ENCODE results near the gene BTLA.
"Not testable (repeated sequence)": the region's sequence is repeated elsewhere in the genome, so short reads cannot be mapped to it uniquely, and the experiment has no call there.

Gene BTLA, protein sequence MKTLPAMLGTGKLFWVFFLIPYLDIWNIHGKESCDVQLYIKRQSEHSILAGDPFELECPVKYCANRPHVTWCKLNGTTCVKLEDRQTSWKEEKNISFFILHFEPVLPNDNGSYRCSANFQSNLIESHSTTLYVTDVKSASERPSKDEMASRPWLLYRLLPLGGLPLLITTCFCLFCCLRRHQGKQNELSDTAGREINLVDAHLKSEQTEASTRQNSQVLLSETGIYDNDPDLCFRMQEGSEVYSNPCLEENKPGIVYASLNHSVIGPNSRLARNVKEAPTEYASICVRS

DNA sequence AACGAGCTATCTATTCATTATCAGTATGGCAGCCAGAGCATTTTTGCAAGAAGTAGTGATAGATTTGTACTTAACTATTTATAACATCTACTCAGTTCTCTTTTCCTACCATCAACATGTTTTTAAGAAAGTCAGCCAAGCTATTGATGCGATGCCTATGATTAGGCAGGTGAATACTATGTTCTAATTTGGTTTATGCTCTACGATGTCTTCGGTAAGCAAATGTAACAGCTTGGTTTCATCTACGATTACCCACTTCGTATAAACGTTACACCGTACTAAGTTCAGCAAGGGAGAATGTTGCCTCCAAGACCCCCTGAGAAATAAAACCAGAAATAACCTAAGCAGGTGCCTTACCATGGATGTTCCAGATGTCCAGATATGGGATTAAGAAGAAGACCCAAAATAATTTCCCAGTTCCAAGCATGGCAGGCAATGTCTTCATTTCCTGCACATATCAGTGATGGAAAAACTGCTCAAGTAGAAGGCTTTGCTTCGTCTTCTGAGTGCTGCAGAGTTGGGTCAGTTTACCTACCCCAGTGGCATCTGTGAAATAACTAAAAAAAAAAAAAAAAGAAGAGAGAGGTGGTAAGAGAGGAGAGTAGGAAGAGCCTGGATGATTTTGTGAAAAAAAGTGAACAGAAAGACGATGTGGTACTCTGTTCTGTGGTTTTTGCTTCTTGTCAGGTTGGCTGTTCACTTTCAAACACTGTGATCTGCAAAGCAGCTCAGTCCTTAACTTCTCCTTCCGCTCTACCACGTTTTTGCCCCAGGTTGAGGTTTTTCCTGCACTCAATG, at the start of gene BTLA:
Gene BTLA, minus strand, starts transcription at position 559 of the 798 bp plus-strand sequence. Its CDS starts 114 bp downstream, at position 445.
- no peak for DNase-seq (ENCODE audit: extremely low read depth in 1 of 2, low read depth in 1 of 2)

DNA sequence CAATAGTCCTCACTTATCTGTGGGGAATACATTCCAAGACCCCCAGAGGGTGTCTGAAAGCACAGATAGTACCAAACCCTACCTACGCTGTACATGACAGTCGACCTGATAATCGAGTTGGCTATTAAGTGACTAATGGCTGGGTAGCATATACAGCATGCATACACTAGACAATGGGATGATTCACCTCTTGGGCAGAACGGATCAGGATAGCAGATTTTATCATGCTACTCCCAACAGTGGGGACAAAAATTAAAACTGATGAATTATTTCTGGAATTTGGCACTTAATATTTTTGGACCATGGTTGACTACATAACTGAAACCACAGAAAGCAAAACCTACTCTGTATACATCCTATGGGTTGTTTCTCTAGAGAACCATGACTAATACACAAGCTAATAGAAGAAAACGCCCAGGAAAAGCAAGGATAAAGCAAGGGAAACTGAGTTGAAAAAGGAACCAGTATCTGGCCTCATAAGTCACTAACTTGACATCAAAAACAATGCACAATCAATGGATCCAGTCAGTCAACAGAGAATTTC, 47.0 kb upstream of the BTLA start:
- no peak for DNase-seq (ENCODE audit: extremely low read depth in 1 of 2, low read depth in 1 of 2)

DNA sequence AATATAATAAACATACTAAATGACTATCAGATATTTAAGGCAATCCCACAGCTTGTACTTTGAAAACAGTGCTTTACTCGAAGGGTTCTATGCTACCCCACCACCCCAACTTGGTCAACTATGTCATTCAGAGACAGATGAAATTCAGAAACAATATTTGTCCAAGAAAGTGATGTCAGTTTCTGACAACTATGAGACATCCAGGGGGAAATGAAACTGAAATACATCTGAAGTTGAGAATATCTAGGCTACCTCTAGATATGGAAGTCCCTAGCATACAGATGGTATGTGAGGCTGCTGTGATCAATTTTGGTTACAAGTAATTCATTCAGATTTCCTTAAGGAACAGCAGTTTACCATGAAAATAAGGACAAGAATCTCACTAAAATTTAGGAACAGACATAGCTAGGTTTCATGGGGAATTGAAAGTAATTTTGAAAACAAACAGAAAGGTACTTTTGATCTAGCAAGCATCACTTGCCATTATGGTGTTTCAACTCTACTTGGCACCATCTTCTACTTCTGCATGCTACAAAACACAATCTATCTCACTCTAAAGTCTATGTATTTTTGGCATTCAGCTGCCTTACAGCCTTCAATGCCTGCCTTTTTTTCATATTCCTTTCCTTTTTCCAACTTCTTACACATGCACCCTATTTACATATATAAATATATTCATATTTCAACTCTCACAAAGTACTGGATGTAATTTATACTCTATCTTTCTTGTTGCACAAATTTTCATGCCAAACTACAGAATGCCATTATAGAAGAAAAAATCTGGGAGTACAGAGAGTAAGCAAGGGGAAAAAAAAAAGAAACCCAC, 40.8 kb upstream of the BTLA start:
- DNase-seq (ENCODE audit: extremely low read depth in 1 of 2, low read depth in 1 of 2) = no peak

DNA sequence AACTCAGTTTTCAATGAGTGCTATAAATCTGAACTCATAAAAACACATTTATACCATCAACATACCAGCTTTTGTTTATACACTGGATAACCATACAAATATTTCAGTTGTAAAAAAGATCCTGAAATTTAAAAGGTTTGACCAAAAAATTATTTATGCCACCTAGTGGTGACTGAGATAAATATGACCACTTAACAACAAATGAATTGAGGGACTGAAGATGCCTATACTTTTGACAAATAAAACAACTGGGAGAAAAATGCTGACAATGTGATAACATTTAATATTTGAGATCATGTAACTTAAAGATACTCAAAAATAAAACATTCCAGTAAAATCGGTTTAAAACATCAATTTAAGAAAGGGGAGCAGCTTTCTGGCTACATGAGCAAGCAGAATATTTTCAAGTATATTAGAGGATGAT, 32.1 kb upstream of the BTLA start:
- no peak for DNase-seq (ENCODE audit: extremely low read depth in 1 of 2, low read depth in 1 of 2)

DNA sequence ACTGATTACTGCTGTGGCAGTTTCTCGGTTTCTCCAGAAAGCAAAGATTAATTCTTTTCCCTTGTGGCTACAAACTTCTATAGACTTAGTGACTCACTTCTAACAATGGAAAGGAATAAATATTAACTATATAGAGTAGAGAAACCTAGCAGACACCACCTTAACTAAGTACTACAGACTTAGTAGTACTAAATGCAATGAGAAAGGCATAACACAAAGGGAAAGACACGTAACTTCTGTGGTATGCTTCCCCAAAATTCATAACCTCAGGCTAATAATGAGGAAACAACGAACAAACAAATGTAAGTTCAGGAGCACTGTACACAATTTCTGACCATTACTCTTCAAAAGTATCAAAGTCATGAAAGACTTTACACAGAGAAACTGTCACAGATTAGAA, 31.3 kb upstream of the BTLA start:
- no peak for DNase-seq (ENCODE audit: extremely low read depth in 1 of 2, low read depth in 1 of 2)

DNA sequence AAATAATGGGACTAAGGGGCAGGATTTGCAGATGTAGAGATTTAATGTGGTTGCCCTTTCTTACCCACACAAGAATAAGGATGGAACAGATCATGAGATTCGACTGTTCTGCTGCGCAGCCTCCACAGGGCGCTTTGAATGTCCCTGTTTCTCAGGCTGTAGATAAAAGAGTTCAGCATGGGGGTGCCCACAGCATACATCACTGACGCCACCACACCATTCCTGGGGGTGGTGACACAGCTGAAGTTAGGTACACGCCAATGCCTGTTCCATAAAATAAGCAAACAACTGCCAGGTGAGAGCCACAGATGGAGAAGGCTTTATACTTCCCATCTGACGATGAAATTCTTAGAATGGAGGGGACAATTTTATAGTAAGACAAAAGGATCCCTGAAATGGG, 24.9 kb upstream of the BTLA start:
- DNase-seq (ENCODE audit: extremely low read depth in 1 of 2, low read depth in 1 of 2) = not testable (repeated sequence)

DNA sequence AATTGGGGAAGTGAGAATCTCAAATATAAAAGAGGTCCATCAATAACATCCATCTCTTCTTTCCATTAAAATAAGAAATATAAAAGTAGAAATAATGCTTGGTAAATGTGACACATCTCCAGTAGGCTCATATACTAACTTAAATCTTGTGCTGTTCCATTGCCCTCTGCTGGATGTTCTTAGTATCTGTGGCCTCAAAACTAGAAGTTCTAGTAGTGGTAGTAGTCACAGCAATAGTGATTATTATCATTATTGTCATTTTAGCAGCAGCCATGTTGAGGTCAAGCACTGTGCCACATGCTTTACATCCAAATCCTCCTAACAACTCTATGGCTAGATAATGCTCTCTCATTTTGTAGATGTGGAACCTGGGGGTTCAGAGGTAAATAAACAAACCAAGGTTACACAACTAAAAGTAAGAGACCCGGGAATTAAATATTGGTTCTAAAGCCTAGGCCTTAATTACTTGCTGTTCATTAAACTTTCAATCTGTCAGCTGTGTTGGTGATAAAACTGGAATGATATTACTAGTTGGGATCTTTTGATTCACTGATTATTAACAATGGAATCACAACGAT, 20.2 kb upstream of the BTLA start:
- DNase-seq (ENCODE audit: extremely low read depth in 1 of 2, low read depth in 1 of 2) = no peak

DNA sequence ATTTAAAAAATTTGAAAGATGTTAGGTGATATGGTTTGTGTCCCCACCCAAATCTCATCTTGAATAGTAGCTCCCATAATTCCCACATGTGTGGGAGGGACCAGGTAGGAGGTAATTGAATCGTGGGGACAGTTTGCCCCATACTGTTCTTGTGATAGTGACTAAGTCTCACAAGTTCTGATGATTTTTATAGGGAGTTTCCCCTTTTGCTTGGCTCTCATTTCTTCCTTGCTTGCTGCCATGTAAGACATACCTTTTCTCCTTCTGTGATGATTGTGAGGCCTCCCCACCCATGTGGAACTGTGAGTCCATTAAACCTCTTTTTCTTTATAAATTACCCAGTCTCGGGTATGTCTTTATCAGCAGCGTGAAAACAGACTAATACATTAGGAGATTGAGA, 19.7 kb upstream of the BTLA start:
- DNase-seq (ENCODE audit: extremely low read depth in 1 of 2, low read depth in 1 of 2) = not testable (repeated sequence)

DNA sequence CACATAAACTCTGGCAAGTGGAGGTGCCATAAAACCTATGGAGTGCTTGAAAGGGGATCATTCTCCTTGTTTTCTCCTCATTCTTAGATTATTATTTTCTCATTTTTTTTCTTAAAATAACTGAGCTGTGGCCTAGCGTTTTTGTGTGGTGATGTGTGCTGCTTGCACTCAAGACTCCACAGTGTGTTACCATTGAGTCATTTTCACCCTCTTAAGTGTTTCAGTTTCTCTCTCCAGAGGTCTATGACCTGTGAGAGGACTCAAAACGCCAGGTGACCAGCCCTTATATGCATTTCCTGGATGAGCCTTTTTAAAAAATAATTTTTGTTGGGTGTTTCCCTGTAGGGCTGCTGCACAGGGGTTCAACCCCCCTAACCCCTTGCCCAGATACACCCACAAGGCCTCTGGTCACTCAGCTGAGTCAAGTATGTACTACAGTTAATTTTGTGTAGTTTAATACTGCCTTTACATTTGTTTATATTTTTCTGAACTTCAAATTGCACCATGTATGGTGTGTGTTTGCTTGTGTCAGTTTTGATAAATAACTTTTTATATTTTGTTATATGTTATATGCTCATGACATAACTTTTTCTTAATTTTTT, 15.4 kb upstream of the BTLA start:
- DNase-seq (ENCODE audit: extremely low read depth in 1 of 2, low read depth in 1 of 2) = no peak

DNA sequence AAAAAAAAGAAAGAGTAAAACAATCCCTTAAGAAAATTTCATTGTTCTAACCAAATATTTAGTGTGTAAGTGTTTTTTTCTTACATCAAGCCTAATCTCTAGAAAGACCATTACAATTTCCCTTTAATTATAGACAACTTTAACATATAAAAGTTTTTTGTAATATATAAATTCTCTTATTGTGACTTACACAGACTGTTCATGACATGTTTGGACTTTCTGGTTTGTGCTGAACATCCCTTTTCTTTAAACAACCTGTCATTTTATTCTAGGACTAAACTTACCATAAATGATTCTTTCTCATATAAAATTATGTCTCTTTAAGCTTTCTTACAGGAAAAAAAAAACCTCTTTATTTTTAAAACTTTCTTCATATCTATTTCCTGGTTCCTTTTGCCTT, 13.0 kb upstream of the BTLA start:
- no peak for DNase-seq (ENCODE audit: extremely low read depth in 1 of 2, low read depth in 1 of 2)

DNA sequence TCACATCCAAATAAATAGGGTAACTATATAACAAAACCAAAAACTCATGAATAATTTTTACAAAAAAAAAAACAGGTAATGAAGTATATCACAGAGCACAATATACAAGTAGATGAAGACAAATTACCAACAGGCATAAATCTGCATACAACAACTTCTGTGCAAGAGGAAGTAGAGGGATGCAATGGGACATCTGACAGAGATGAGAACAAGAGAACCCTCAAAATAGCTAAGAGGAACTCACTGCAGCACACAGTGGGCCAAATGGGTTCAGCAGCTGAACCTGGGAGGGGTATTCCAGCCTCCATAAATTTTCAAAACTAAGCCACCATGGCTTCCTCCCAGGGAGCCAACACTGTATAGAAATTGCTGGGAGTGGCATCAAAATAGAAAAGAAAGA, 9.6 kb upstream of the BTLA start:
- DNase-seq (ENCODE audit: extremely low read depth in 1 of 2, low read depth in 1 of 2) = no peak

DNA sequence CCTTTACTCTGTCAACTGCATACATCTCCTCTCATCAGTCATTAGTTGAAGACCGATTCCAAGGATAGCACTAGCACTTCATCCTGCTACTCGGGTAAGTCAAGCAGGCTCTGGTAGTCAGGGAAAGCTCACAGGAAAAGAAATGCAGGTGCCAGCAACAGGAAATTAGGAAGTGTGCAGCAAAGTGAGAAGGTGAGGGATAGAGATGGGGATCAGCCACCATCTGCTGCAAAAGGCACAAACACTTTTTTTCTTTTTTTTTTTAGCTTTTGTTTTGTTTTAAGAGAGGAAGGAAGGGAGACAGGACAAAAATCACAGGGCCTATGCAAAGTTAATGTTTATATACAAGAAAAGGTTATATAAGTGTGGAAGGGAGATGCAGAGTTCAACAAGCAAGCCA, 9.0 kb upstream of the BTLA start:
- DNase-seq (ENCODE audit: extremely low read depth in 1 of 2, low read depth in 1 of 2) = no peak

DNA sequence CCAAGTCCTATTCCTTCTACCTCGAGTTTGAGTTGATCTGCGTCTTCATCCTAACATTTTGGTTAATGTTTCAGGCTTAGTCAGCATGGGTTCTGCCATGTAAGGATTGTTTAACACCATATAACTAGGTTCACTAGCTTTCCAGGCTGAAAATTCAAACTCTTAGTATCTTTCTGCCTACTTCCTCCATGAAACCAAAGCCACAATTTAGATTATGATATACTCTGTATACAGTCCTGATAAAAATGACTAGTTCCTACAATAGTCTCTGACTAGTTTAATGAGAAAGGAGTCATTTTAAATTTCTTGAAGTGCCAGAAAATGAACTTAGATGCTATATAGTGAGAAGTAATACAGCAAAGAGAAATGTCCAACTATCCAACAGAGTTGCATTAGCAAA, 6.6 kb upstream of the BTLA start:
- DNase-seq (ENCODE audit: extremely low read depth in 1 of 2, low read depth in 1 of 2) = no peak

DNA sequence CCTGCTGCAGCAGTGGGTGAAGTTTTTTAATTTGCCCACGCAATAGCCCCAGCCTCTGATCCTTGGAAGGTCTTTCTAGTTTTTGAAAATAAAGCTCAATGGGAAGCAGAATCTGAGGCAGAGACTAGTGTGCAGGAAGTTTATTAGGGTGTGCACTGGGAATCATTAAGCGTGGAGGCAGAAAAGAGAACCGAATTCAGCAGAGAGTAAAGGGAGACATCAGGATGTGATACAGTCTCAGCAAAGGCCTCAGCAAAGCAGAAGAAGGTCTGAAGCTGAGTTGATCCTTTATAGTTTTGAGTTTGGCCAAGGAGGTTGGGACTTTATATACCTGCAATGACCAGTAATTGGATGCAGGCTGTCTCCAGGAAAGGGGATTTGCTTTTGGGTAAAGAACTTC, 4.9 kb upstream of the BTLA start:
- DNase-seq (ENCODE audit: extremely low read depth in 1 of 2, low read depth in 1 of 2) = no peak

DNA sequence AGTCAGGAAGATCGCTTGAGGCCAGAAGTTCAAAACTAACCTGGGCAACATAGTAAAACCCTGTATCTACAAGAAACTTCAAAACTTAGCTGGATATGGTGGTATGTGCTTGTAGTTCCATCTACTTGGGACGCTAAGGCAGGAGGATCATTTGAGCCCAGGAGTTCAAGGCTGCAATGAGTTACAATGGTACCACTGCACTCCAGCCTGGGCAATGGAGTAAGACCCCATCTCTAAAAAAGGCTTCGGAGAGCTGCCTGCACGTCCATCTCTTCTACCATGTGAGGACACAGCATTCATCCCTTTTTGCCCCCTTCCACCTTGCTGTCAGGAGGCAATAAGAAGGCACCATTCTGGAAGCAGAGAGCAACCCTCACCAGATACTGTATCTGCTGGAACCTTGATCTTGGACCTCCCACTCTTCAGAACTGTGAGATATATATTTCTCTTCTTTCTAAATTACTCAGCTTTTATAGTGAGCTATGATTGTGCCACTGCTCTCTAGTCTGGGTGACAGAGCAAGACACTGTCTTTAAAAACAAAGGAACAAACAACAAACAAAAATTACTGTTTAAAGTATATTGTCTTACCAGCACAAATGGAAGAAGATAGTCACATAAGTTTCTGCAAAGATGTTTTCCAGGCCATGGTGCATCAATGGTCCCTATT, 4.2 kb upstream of the BTLA start:
- DNase-seq (ENCODE audit: extremely low read depth in 1 of 2, low read depth in 1 of 2) = no peak

DNA sequence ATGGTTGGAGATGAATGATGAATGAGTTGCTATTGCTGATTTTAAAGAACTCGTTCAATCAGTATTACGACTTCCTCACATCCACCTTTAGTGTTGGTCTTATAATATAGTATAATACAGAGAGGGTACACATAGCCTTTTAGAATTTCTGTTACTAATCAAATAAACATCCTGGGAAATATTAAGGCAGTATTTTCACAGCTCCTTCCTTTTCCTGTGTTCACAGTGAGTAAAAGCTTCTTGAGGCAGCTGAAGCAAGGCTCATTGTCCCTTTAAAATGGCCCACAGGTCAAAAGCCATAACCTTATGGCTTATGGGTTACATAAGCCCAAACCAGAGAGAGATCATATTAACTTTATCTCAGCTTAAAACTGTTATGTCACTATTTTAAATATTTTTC, 1.3 kb upstream of the BTLA start:
- no peak for DNase-seq (ENCODE audit: extremely low read depth in 1 of 2, low read depth in 1 of 2)

DNA sequence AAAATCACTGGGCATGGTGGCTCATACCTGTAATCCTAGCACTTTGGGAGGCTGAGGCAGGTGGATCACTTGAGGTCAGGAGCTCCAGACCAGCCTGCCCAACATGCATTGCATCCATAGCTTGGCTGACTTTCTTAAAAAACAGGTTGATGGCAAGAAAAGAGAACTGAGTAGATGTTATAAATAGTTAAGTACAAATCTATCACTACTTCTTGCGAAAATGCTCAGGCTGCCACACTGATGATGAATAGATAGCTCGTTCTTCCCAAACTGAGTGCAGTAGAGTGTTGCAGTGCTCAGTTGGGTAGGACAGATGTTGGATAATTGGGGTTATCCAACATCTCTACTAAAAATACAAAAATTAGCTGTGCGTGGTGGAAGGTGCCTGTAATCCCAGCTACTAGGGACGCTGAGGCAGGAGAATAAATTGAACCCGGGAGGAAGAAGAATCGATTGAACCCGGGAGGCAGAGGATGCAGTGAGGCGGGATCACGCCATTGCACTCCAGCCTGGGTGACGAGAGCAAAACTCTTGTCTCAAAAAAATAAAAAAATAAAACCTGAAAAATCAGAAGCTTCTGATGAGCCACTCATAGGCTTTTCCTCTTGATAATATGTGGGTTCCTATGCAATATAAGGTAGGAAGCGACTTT, 1.2 kb downstream of the BTLA start:
- DNase-seq (ENCODE audit: extremely low read depth in 1 of 2, low read depth in 1 of 2) = no peak

DNA sequence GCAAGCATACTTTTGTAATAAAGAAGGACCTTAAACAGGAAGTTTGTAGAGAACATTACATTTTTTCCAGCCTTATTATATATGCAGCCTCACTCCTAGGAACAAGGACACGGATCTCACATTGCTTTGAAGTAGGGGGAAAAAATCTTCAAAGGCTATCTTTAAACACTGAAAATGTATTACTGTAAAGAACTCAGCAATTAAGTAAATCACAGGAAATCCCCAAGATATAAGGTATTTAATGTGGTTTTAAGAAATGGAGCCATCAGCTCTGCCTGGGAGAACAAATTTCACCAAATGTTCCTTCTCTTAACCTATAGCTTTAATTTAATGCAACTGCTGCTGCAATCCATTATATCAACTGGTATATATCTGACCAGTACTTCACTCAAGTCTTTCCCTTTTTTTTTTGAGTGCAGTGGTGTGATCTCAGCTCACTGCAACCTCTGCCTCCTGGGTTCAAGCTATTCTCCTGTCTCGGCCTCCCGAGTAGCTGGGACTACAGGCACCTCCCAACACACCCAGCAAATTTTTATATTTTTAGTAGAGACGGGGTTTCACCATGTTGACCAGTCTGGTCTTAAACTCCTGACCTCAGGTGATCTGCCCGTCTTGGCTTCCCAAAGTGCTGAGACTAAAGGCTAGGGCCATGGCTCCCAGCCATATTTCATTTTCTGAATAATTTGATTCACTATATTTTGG, 2.8 kb downstream of the BTLA start:
- no peak for DNase-seq (ENCODE audit: extremely low read depth in 1 of 2, low read depth in 1 of 2)

DNA sequence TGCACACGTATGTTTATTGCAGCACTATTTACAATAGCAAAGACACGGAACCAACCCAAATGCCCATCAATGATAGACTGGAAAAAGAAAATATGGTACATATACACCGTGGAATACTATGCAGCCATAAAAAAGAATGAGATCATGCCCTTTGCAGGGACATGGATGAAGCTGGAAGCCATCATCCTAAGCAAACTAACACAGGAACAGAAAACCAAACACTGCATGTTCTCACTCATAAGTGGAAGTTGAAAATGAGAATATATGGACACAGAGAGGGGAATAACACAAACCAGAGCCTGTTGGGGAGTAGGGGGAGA, 4.9 kb downstream of the BTLA start:
- not testable (repeated sequence) for DNase-seq (ENCODE audit: extremely low read depth in 1 of 2, low read depth in 1 of 2)
